GDM1 (cell line): ENCODE results near the gene TAL1.
"Not testable (repeated sequence)": the region's sequence is repeated elsewhere in the genome, so short reads cannot be mapped to it uniquely, and the experiment has no call there.

Experiments
- DNase-seq: peaks from one replicate; lab custom pipeline; 2025; lab: John Stamatoyannopoulos, UW

Gene TAL1

DNA sequence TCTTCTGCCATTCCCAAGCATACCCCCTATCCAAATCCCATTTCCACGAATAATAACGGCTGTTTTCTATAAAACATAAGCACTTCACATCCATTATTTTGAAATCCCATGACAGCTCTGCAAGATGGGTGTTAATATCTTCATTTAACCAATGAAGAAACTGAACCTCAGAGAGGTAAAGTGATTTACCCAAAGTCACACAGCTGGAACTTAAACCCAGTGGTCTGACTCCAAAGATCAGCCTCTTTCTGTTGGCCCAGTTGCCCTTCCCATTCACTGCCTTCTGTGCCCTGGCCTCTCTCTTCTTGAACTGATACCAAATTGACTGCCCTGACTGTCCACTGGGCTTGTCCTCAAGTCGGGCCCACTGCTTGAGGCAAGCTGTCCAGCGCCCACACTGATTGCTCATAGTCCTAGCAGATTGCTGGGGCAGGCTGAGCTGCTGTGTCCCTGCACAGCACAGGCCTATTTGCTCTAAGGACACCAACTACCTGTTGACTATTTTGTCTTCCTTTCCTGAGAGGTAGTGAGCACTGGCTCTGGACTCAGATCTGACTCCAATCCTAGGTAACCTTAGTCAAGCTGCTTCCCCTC lies 19.3 kb downstream of the TAL1 start:
- DNase-seq = no peak

DNA sequence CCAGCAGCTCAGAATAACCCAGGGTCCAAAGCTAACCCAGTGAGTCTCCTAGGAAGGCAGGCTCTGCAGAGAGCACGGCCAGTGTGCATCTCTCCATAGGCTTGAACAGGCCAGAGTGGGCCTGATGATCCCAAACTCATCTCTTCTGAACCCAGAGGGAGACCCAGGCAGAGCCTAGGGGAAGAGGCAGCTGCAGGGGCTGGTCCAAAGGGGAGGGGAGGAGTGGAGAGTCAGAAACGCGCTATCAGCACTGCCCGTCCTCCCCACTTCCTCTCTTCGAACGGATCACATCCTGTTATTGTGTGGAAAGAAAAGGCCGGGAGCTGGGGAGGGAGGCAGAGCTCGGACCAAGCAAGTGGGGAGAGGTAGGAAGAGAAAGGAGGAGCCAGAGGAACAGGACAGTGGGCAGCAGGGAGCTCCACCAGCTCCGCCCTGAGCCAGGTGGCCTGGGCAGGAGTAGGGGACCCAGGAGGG lies 20.2 kb downstream of the TAL1 start:
- DNase-seq = peak; percentile 81

DNA sequence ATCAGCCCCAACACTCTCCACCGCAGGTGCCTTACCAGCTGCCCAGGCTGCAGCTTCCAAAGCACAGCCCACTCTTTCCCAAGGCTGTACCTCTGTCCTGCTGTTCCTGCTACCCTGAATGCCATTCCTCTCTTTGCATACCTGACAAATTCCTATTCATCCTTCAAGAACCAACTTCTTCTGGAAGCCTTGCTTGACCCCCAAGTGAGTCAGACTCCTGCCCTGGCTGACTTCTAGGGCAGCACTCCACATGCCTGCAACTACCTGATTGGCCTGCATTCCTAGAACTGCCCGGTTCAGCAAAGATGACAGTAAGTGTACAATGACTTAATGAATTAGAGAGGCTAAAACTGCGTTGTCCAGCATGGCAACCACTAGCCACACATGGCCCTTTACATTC lies 21.4 kb downstream of the TAL1 start:
- no peak for DNase-seq

DNA sequence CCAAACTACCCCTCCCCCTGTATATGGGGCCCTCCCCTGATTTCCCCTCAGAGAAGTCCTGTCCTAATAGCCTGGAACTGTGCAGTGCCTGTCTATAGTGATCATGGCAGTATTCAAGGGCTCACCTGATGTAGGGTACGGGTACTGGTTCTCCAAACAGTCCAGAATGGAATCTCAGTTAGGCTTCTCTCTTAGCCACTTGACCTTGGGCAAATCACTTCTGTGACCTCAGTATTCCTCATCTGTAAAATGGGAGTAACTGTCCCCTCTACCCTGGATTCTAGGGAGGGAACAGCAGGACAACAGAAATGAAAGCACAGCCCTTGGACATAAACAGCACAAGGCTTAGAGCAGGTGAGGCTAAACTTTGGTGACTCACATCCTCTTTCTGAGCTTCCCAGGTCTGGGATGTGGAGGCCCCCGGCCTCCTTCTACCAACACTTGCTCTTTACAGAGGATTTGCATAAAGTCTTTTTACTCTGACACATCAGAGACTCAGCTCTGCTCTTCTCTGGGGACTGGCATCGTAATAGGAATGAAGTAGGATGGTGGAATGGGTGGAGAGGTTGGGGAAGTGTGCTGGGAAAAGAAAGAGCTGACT lies 22.2 kb downstream of the TAL1 start:
- DNase-seq = no peak

DNA sequence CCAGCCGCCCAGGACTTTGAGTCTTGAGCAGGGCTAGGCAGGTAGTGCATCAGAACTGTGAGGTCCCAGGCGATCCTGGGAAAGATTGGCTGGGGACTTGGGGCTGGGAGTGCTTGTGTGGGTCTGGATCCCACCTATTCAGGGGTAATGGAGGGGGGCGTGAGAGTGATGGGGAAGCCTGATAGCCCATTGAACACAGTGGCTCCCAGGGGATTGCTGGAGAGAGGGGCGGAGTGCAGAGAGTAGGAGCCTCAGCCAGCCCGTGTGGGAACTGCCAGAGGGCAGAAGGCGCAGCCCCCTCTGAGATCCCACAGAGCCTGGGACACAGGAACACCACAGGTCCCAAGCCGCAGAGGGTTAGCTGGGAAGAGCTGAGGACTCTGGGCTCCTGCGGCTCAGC lies 22.9 kb downstream of the TAL1 start:
- no peak for DNase-seq

DNA sequence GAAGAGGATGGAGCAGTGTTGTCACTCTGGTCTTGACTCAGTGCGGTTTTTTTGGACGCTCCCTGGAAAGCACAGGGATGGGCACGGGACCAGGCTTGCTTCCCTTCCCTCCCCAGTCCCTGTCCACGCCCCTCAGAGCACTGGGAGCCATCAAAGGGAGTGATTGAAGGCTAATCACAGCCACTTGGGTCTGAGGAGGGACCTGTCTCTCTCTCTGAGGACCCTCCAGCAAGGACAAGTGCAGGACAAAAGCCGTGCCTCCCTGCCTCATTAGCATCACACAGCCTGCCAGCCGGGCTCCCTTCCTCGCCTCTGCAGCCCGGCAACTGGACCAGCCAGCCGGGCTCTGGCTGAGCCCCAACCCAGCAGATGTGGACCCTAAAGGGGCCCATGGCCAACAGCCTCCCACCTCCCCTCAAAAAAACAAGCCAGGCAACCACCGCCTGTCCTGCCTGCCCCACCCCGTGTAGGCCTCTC lies 23.6 kb downstream of the TAL1 start:
- no peak for DNase-seq

DNA sequence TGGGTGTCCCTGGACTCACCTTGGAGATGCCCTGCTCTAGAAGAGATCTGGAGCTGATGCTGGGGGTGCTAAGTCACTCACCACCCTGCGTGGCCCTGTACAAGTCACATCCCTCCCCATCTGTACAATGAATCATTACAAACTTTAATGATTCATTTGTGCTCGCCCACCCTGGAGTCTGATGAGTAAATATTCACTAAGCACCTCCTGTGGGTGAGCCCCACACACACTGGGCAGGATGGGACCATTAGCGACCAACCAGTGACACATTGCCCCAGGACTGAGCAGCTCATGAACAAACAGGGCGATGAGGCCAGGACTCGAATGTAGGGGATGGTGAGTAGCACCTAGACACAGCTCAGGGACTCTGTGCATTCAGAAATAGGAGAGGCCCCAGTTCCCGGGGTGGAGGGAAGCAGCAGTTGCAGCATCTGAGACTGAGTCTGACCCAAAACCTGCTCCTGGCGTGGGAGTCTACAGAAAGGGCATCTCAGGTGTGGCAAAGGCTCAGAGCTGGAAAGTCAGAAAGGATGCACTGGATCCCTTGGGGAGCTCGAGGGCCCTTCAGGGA lies 24.1 kb downstream of the TAL1 start:
- DNase-seq = no peak

DNA sequence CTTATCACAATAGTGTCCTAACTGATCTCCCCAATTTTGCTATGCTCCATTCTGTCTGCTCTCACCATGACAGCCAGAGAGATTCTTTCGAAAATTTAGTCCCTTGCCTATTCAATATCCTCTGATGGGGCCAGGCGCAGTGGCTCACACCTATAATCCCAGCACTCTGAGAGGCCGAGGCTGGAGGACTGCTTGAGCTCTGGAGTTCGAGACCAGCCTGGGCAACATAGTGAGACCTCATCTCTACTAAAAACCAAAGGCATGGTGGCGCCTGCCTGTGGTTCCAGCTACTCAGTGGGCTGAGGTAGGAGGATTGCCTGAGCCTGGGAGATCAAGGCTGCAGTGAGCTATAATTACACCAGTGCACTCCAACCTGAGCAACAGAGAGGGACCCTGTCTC lies 26.1 kb downstream of the TAL1 start:
- no peak for DNase-seq

DNA sequence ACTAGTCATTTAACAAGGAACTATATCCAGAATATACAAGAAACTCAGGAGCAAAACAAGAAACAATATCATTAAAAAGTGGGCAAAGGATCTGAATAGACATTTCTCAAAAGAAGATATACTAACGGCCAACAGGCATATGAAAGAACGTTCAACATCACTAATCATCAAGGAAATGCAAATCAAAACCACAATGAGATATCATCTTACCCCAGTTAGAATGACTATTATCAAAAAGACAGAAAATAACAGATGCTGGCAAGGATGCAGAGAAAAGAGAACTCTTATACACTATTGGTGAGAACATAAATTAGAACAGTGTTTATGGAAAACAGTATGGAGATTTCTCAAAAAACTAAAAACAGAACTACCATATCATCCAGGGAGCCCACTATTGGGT lies 28.5 kb downstream of the TAL1 start:
- DNase-seq = not testable (repeated sequence)

DNA sequence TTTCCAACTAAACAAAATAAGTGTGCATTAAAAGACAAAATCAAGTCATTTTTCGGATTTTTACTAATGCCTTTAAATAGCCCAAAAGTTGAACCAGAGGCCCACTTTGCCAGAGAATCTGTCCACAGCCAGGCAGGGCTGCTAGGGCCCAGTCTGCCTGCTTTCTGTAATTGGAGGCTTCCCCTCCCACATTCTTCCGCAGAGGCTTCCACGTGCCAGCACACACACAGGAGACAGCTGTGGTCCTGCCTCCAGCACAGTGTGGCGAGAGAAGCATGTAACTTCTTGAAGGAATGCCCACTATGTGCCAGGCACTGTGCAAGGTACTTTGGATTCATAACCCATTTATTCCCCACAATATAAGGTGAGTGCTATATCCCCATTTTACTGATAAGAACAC lies 30.8 kb downstream of the TAL1 start:
- no peak for DNase-seq

DNA sequence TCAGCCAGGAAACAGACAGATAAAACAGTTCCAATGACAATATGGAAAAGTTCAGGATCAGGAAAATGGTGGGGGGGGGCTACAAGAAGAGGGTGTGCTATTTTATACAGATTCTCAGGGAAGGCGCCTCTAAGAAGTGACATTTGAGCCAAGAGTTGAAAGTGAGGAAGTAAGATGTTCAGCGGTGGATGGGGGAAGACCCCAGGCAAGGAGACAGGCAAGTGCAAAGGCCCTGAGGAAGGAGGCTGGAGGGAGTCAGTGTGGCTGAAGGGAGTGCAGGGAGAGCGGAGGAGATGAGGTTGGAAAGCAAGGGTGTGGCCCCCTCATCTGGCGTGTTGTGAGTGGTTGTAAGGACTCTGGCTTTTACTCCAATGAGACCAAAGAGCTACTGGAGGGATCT lies 33.8 kb downstream of the TAL1 start:
- DNase-seq = no peak

DNA sequence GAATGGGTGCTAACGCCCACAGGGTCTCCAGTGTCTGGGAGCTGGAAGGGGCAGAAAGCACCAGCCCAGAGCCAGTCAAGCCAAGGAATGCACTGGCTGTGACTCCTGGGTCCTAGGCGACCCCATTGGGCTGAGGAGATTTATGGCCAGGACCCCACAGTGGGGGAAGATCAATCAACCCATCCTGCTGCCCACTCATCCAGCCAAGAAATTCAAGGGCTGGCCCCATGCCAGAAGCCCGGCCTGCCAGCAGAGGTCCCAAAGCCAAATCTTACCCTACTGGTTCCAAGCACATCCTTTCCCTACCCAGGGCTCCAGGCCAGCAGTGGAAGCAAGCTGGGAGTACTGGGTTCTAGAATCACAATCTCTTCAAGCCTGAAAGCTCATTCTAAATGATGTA lies 35.4 kb downstream of the TAL1 start:
- DNase-seq = no peak

DNA sequence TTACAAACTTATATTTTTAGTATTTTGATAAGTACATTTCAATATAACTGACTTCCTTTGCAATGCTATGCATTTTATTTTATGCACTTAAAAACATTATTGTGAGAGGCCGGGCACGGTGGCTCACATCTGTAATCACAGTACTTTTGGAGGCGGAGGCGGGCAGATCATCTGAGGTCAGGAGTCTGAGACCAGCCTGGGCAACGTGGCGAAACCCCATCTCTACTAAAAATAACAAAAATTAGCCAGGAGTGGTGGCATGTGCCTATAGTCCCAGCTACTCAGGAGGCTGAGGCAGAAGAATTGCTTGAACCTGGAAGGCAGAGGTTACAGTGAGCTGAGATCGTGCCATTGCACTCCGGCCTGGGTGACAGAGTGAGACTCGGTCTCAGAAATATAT lies 36.0 kb downstream of the TAL1 start:
- not testable (repeated sequence) for DNase-seq

DNA sequence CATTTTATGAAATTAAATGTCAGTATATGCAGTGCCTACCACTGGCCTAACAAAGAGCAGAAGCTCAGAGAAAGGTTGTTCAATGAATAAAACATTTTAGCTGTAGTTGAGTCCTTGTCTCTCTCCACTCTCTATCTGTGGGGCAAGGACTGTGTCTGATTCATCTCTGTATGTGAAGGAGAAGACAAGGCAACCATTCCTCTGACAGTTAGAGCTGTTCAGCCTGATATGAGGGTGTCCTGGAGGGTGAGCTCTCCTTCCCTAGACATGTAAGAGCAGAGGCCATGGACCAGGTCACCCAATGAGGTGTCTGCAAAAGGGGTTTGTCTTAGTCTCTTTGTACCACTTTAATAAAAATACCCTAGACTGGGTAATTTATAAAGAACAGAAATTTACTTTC lies 37.7 kb downstream of the TAL1 start:
- DNase-seq = no peak

DNA sequence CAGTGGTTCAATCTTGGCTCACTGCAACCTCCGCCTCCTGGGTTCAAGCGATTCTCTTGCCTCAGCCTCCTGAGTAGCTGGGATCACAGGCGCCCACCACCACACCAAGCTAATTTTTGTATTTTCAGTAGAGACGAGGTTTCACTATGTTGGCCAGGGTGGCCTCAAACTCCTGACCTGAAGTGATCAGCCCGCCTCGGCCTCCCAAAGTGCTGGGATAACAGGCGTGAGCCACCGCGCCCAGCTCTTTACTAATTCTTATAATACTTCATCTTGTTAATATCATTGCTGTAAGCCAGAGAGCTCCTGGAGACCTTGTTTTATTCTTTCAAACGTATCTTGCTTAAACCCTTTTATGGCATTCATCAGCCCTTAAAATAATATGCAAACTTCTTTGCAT lies 38.5 kb downstream of the TAL1 start:
- not testable (repeated sequence) for DNase-seq

DNA sequence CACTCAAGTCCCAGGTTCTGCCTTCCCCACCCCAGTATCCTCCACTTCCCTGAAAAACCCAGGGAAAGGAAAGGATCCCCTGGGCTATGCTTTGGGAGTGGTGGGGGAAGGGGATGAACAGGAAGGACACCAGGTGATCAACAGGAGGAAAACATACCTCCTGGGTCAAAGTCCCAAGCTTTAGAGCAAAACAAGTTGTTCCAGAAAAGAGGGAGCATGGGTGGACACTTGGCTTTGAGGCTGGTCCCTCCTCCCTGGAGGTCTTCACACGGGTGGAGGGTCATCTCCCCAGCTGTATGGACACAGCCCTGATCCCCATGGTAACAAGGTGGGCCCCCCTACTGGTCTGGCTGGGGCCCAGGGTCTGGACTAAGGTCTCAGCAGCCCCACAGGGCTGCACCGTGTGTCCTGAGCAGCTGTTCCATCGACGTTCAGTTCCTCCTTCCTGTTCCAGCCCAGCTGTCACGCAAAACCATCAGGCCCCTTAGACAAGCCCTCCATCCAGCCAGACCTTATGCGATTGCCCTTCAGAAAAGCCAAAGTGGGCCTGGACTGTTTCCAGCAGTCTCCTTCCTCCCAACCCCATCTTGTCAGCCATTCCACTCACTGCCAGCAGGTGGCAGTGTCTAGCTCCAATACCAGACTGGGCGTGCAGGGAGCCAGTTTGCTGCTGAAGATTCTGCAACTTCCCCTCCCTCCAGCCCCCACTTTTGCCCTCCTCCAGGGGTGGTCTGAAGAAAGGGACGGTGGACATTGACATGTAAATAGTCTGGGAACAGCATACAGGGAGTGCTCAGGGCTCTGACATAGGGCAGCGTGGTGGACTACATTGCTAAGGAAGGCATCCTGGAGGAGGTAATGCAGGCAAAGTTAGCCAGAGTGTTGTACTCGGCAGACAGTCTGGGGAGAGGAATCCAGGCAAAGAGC lies 39.3 kb downstream of the TAL1 start:
- peak; percentile 77 for DNase-seq

DNA sequence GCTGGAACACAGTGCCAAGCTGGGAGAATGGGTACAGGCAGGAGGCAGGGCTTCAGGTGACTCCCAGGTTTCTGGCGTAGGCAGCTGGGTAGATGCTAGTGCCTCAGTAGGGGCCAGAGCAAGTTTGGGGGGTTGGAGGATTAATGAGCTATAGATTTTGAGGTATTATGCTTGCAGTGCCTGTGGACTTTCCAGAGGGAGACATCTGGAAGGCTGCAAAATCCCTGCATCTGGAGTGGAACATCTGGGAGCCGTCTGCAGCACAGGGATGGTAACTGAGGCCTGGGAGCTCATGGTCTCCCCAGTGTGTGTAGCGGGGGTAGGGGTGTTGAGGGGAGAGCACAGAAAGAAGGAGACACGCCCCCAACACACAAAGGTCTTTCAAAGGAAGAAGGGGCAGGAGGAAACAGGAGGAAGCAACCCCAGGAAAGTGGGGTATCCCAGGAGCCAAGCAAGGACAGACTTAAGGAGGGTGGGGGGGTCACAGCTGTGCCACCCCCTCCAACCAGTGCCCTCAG lies 40.0 kb downstream of the TAL1 start:
- no peak for DNase-seq

DNA sequence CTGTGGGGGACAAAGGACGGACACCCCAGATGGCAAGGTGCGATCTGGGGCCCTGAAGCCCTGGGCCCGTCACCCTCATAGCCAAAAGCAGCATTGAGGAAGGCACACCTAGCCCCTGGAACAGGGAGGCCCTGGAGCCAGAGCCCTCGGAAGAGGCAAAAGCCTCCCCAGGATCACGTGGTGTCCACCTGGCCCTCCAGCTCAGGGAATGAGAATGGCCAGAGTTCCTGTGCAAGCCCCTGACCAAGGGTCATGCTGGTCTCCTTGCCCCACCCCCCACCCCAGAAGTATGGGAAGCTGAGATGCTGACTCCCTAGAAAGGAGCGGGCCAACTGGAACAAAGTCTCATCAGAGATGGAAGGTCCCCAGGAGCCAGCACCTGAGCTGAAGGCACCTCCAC lies 41.2 kb downstream of the TAL1 start:
- DNase-seq = no peak

DNA sequence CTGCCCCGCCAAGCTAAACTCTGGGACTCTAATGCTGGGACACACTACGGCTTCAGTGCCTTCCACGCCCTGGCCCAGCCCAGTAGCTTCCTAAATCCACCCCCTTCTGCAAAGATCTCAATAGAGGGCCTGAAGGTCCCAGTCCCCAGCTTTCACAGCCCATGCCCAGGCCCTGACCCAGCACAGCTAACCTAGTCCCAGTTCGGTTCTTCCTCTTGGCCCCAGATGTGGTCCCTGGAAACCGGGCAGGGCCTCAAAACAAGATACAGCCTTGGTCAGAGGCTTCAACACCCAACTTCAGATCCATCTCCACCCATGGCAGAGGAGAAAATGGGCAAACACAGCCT lies 41.5 kb downstream of the TAL1 start:
- DNase-seq = no peak

DNA sequence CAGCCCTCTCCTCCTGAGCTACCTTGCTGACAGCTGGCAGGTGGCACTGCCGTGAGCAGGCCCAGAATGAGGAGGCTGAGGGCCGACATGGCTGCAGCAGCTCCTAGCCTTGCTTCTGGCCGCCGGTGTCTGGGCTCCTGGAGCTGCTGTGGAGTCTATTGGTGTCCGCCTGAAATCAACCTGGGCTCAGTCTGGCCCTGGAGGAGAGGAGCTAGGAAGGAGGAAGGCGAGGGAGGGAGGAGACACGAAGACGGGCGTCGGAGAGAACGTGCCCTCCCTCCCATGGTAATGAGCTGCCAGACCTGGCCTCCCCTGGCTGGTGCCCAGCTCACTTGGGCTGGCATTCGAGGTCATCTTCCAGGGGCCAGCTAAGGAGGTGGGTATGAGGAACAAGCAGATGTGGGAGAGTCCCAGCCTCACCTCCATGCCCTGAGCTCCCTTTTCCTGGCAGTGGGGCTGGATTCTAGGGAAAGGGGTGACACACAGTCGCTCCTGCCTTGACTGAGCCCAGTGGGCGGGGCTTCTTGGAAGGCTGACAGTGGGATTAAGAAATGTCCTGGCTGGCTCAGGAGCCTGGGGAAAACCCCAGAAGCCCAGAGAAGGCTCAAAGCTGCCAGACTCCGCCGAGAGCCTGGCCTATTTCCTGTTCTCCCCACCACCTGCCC lies 42.0 kb downstream of the TAL1 start, which contains the start of gene PDZK1IP1:
Gene PDZK1IP1 (minus strand): TSS at position 193 of the 665 bp plus-strand sequence. CDS start 104 bp downstream, at position 89.
- no peak for DNase-seq
